Endothelial cell of umbilical vein (primary cell): ENCODE data around the gene FAM237B. TPM values are rescaled to one million over a fixed set of nuclear protein-coding genes. Genes with fewer than 3 reads are reported as not detected.

Experiments used
- BruUV-seq: library from RNA; stranded (reverse); fragments of 400-500 nt; replicated peaks from 2 replicates; lab custom pipeline; 2021; lab: Mats Ljungman, UMichigan
- CTCF ChIA-PET: fragments of 300-600, 350-600 bp; sonication (Branson Sonifier 250); formaldehyde crosslinking; loops from one replicate; lab custom pipeline; 2021; ENCODE audit warnings: antibody characterized with exemption, inconsistent platforms; lab: Charles Lee
- POLR2A ChIA-PET: fragments of 300-600, 350-600 bp; sonication (Branson Sonifier 250); formaldehyde crosslinking; loops from one replicate; lab custom pipeline; 2021; ENCODE audit warnings: antibody characterized with exemption, inconsistent platforms; lab: Charles Lee
- DNase-seq: peaks from one replicate; pipeline ENCODE4 v3.0.0-alpha.2; 2011; ENCODE audit warnings: low read depth, low spot score
- FAIRE-seq: peaks from 2 replicates; lab custom pipeline; 2011; peaks lifted over from hg19 to GRCh38; lab: Jason Lieb, UNC
- H2AFZ ChIP-seq: 2 replicates; pipeline ENCODE4 v1.6.0; 2012; ENCODE audit warnings: low read depth, low read length, control low read depth, inconsistent platforms
- H3K27ac ChIP-seq: 2 replicates; pipeline ENCODE4 v1.5.1; 2011; ENCODE audit warnings: low read depth, mild to moderate bottlenecking, control low read depth, low read length, moderate library complexity; ENCODE audit not compliant: insufficient read depth
- H3K27me3 ChIP-seq, 2 experiments: 2 replicates each; pipeline versions ENCODE4 v1.6.0 to v1.6.1; 2011; ENCODE audit warnings: low read length in 2 of 2, mixed read lengths in 1 of 2; ENCODE audit not compliant: control insufficient read depth in 2 of 2, insufficient read depth in 2 of 2
- H3K36me3 ChIP-seq, 2 experiments: 2 replicates in 1 of 2; 3 replicates in 1 of 2; pipeline ENCODE4 v1.5.1; 2011; ENCODE audit warnings: low read length in 2 of 2, mild to moderate bottlenecking in 1 of 2, moderate library complexity in 1 of 2; ENCODE audit not compliant: control insufficient read depth in 2 of 2, insufficient read depth in 2 of 2; ENCODE audit errors: extremely low read depth in 1 of 2
- H3K4me1 ChIP-seq: 3 replicates; pipeline ENCODE4 v1.5.1; 2011; ENCODE audit warnings: mild to moderate bottlenecking, low read length; ENCODE audit not compliant: control insufficient read depth, insufficient read depth; ENCODE audit errors: extremely low read depth
- H3K4me2 ChIP-seq: 2 replicates; pipeline ENCODE4 v1.6.1; 2011; ENCODE audit warnings: low read length, control low read depth, mixed read lengths; ENCODE audit not compliant: insufficient read depth
- H3K4me3 ChIP-seq, 3 experiments: fragments of 200-600 bp in 1 of 3; sonication (generic), shearing (Covaris generic) in 1 of 3; replicated peaks in 1 of 3; 2 replicates each; pipeline ENCODE4 v1.5.1; 2011 to 2016; ENCODE audit warnings: control low read depth in 3 of 3, low read length in 3 of 3, mild to moderate bottlenecking in 2 of 3, inconsistent platforms in 1 of 3, low read depth in 1 of 3, moderate library complexity in 1 of 3; ENCODE audit not compliant: insufficient read depth in 1 of 3
- H3K79me2 ChIP-seq: 2 replicates; pipeline ENCODE4 v1.6.0; 2012; ENCODE audit warnings: low read length, inconsistent platforms; ENCODE audit not compliant: control insufficient read depth, insufficient read depth
- H3K9ac ChIP-seq: replicated peaks from 2 replicates; pipeline ENCODE3; 2011; ENCODE audit warnings: low read length, control low read depth; ENCODE audit not compliant: insufficient read depth; ENCODE audit errors: extremely low read depth
- H3K9me1 ChIP-seq: replicated peaks from 3 replicates; pipeline ENCODE4 v1.6.0; 2011; ENCODE audit warnings: mild to moderate bottlenecking, low read length; ENCODE audit not compliant: control insufficient read depth, insufficient read depth; ENCODE audit errors: extremely low read depth
- H3K9me3 ChIP-seq: replicated peaks from 2 replicates; pipeline ENCODE4 v1.5.1; 2012; ENCODE audit warnings: low read length, inconsistent platforms; ENCODE audit not compliant: control insufficient read depth, insufficient read depth
- H4K20me1 ChIP-seq: replicated peaks from 2 replicates; pipeline ENCODE3; 2011; ENCODE audit warnings: mild to moderate bottlenecking, low read length; ENCODE audit not compliant: control insufficient read depth, insufficient read depth; ENCODE audit errors: extremely low read depth
- GATA2 ChIP-seq: IDR thresholded peaks from 2 replicates; pipeline ENCODE4 v1.7.0; 2011; ENCODE audit warnings: low read depth, mild to moderate bottlenecking, moderate library complexity, mixed read lengths, low read length; ENCODE audit not compliant: insufficient read length, insufficient read depth
- JUN ChIP-seq: IDR thresholded peaks from 2 replicates; pipeline ENCODE4 v1.6.1; 2011; ENCODE audit warnings: borderline replicate concordance, low read depth; ENCODE audit not compliant: insufficient read length, insufficient read depth
- MAX ChIP-seq: IDR thresholded peaks from 2 replicates; pipeline ENCODE4 v1.6.1; 2011; ENCODE audit not compliant: insufficient read depth, insufficient read length
- MYC ChIP-seq: IDR thresholded peaks from one replicate; pipeline ENCODE4 v1.6.1; 2011; ENCODE audit warnings: mild to moderate bottlenecking, low read depth, low read length
- dilution Hi-C: fragments of 300-500 bp; cut with MboI; formaldehyde crosslinking; loops from one replicate; pipeline ENCODE4 v1.15.0; 2019; ENCODE audit warnings: low sequenced_read_pairs; ENCODE audit not compliant: extremely low pct_ligation_motif_present
- intact Hi-C: fragments of 100-400 bp; cut with micrococcal nuclease; formaldehyde crosslinking; loops from one replicate; pipeline ENCODE4 v1.10.0; 2022
- polyA plus RNA-seq, 4 experiments: library from polyadenylated mRNA; depleted of rRNA in 3 of 4; stranded (reverse) in 3 of 4; unstranded in 1 of 4; fragments of >200 nt; gene quantifications; 2 replicates each; pipeline versions ENCODE4 v1.2.1 to v1.2.3, GENCODE V29; 2011 to 2012; ENCODE audit warnings: missing spikeins in 1 of 4
- total RNA-seq: library from RNA; stranded (reverse); gene quantifications from 2 replicates; pipeline ENCODE4 v1.2.3, GENCODE V29; 2021

Gene FAM237B
- total and polyA plus RNA-seq, 2 donors (not counting 3 experiments of a cell fraction or from before 2014, with no cell fraction given) = not detected

GRCh38 chr7:90269163-90269562 is 51.9 kb downstream of the FAM237B start:
- CTCF ChIA-PET = interaction anchor here (1.6 kb wide), 1 partner anchor 159 kb away, joined by 5 read pairs; no protein-coding TSS in a partner anchor
- H3K4me2 ChIP-seq = no peak overlapping the region
- H2AFZ ChIP-seq = no peak overlapping the region

GRCh38 chr7:90267263-90267858 is 53.7 kb downstream of the FAM237B start:
- no peak overlapping the region for H3K4me3 ChIP-seq
- FAIRE-seq = no peak
- H3K27ac ChIP-seq = no peak overlapping the region
- POLR2A ChIA-PET = no interaction called here
- TF ChIP-seq GATA2 (no peak), JUN (no peak), MAX (no peak), MYC (no peak)
- intact Hi-C loops = loop anchor here (2.0 kb wide), 1 partner anchor 159 kb away; no protein-coding TSS in a partner anchor
- no peaks in the 10 kb centered on the region for H3K79me2 ChIP-seq
- no peaks in the 10 kb centered on the region for H3K27me3 ChIP-seq
- H3K9me3 ChIP-seq = no peaks in the 10 kb centered on the region
- dilution Hi-C loops = no loop called here
- H3K4me2 ChIP-seq = no peak overlapping the region
- DNase-seq = no peak
- H3K4me1 ChIP-seq = peaks cover 8% of the 10 kb centered on the region
- H4K20me1 ChIP-seq = no peaks in the 10 kb centered on the region
- no TSS peak for BruUV-seq
- no peak overlapping the region for H2AFZ ChIP-seq
- CTCF ChIA-PET = interaction anchor here (0.9 to 4.8 kb wide), 7 partner anchors 10 to 160 kb away, joined by 3 to 38 read pairs (median 4); partner anchors contain the start of genes STEAP1 and STEAP2
- H3K9me1 ChIP-seq = no peaks in the 10 kb centered on the region
- H3K36me3 ChIP-seq = no peaks in the 10 kb centered on the region
- H3K9ac ChIP-seq = no peak overlapping the region

More at GRCh38 chr7:90269163-90269562, 51.9 kb downstream of the FAM237B start:
- Histone ChIP-seq H3K4me3 (no peak overlapping the region), H3K9ac (no peak overlapping the region), H3K27me3 (no peaks in the 10 kb centered on the region), H3K36me3 (no peaks in the 10 kb centered on the region), H3K4me1 (peaks cover 8% of the 10 kb centered on the region), H3K79me2 (no peaks in the 10 kb centered on the region), H3K9me1 (no peaks in the 10 kb centered on the region), H3K9me3 (no peaks in the 10 kb centered on the region), H4K20me1 (no peaks in the 10 kb centered on the region), H3K27ac (no peak overlapping the region)
- BruUV-seq = no TSS peak
- dilution Hi-C loops = no loop called here
- TF ChIP-seq GATA2 = no peak
- intact Hi-C loops = no loop called here
- DNase-seq (no peak), FAIRE-seq (no peak)
- POLR2A ChIA-PET = no interaction called here
